HepG2 (cell line): ENCODE results near the gene SIMC1. TPM values are rescaled to one million over a fixed set of nuclear protein-coding genes. Genes with fewer than 3 reads are reported as not detected.

ENCODE experiments used
- FOSL2 ChIP-seq: sonication (generic); formaldehyde crosslinking; IDR thresholded peaks from 2 replicates; pipeline ENCODE4 v1.4.0; 2020; ENCODE audit warnings: missing genetic modification reagents
- HOXA3 ChIP-seq: sonication (generic); formaldehyde crosslinking; IDR thresholded peaks from 2 replicates; pipeline ENCODE4 v1.5.0; 2020; ENCODE audit warnings: missing genetic modification reagents
- JUNB ChIP-seq: sonication (generic); formaldehyde crosslinking; IDR thresholded peaks from 2 replicates; pipeline ENCODE4 v1.8.0; 2022; ENCODE audit warnings: missing genetic modification reagents, mild to moderate bottlenecking, borderline replicate concordance
- LCORL ChIP-seq, 2 experiments: fragments of 450-650 bp in 1 of 2; sonication (generic) in 1 of 2; formaldehyde crosslinking in 1 of 2; IDR thresholded peaks; 2 replicates each; pipeline versions ENCODE4 v1.5.0 to v1.6.1; 2017 to 2020; ENCODE audit warnings: antibody characterized with exemption in 1 of 2, missing genetic modification reagents in 1 of 2
- NR2F6 ChIP-seq, 2 experiments: IDR thresholded peaks; 2 replicates each; pipeline ENCODE4 v1.6.1; 2016; ENCODE audit warnings: antibody characterized with exemption in 1 of 2, mild to moderate bottlenecking in 1 of 2
- PLRG1 ChIP-seq: fragments of 450-650 bp; conservative IDR thresholded peaks from 2 replicates; pipeline ENCODE4 v1.6.1; 2016
- SOX5 ChIP-seq: IDR thresholded peaks from 2 replicates; pipeline ENCODE4 v1.6.1; 2016; ENCODE audit warnings: borderline replicate concordance
- SOX6 ChIP-seq, 2 experiments: fragments of 450-650 bp in 1 of 2; sonication (generic) in 1 of 2; formaldehyde crosslinking in 1 of 2; IDR thresholded peaks; 2 replicates each; pipeline versions ENCODE4 v1.4.0 to v1.6.1; 2017 to 2020; ENCODE audit warnings: antibody characterized with exemption in 1 of 2, mild to moderate bottlenecking in 1 of 2, missing genetic modification reagents in 1 of 2
- SRF ChIP-seq: IDR thresholded peaks from 2 replicates; pipeline ENCODE4 v1.6.1; 2011; ENCODE audit warnings: mild to moderate bottlenecking, low read depth, low read length, moderate library complexity
- THAP11 ChIP-seq: IDR thresholded peaks from 2 replicates; pipeline ENCODE4 v1.6.1; 2016; ENCODE audit warnings: missing biosample characterization, missing genetic modification reagents
- ZBTB20 ChIP-seq: sonication (generic); formaldehyde crosslinking; IDR thresholded peaks from 2 replicates; pipeline ENCODE4 v1.8.1; 2023; ENCODE audit warnings: missing genetic modification reagents, low read depth, mild to moderate bottlenecking, borderline replicate concordance
- ZNF121 ChIP-seq: sonication (generic); formaldehyde crosslinking; IDR thresholded peaks from 2 replicates; pipeline ENCODE4 v1.5.0; 2020; ENCODE audit warnings: mild to moderate bottlenecking, missing genetic modification reagents
- ZNF614 ChIP-seq: IDR thresholded peaks from 2 replicates; pipeline ENCODE4 v1.6.1; 2018; ENCODE audit warnings: missing biosample characterization, missing genetic modification reagents, inconsistent platforms, borderline replicate concordance
- polyA plus RNA-seq, 8 experiments: library from polyadenylated mRNA; depleted of rRNA in 3 of 8; stranded (reverse) in 7 of 8; unstranded in 1 of 8; fragments of >200 nt; fragmentation: Illumina TruSeq in 4 of 8; extraction: Trizol in 4 of 8; gene quantifications; 2 replicates each; pipeline versions ENCODE4 v1.2.1 to v1.2.3, GENCODE V29; 2011 to 2016; ENCODE audit warnings: low read depth in 4 of 8, missing spikeins in 1 of 8, mixed read lengths in 1 of 8; ENCODE audit not compliant: insufficient read depth in 1 of 8
- total RNA-seq, 5 experiments: library from RNA; depleted of rRNA; stranded (reverse); fragments of >200 nt; fragmentation: Illumina TruSeq; extraction: Trizol; gene quantifications; 2 replicates each; pipeline ENCODE4 v1.2.3, GENCODE V29; 2016; ENCODE audit warnings: low read depth in 1 of 5
- TF ChIP-seq, protein P1 (sequence below): sonication (generic); formaldehyde crosslinking; IDR thresholded peaks from 2 replicates; pipeline ENCODE4 v1.4.0; 2020; ENCODE audit warnings: missing genetic modification reagents
- TF ChIP-seq, protein P2 (sequence below): sonication (generic); formaldehyde crosslinking; IDR thresholded peaks from 2 replicates; pipeline ENCODE4 v1.5.1; 2020; ENCODE audit warnings: mild to moderate bottlenecking, moderate library complexity, missing genetic modification reagents
- TF ChIP-seq, protein P3 (sequence below): conservative IDR thresholded peaks from 2 replicates; pipeline ENCODE4 v1.6.1; 2018; ENCODE audit warnings: missing genetic modification reagents
- TF ChIP-seq, protein P4 (sequence below): sonication (generic); formaldehyde crosslinking; IDR thresholded peaks from 2 replicates; pipeline ENCODE4 v1.4.0; 2020; ENCODE audit warnings: missing genetic modification reagents
- TF ChIP-seq, protein P5 (sequence below): sonication (generic); formaldehyde crosslinking; IDR thresholded peaks from 2 replicates; pipeline ENCODE4 v1.4.0; 2020; ENCODE audit warnings: missing genetic modification reagents

The SIMC1 gene
- total and polyA plus RNA-seq, 2 of the 13 experiments (the other 11 are each of a cell fraction or from before 2014, with no cell fraction given): 5.4 to 6.8 TPM

DNA sequence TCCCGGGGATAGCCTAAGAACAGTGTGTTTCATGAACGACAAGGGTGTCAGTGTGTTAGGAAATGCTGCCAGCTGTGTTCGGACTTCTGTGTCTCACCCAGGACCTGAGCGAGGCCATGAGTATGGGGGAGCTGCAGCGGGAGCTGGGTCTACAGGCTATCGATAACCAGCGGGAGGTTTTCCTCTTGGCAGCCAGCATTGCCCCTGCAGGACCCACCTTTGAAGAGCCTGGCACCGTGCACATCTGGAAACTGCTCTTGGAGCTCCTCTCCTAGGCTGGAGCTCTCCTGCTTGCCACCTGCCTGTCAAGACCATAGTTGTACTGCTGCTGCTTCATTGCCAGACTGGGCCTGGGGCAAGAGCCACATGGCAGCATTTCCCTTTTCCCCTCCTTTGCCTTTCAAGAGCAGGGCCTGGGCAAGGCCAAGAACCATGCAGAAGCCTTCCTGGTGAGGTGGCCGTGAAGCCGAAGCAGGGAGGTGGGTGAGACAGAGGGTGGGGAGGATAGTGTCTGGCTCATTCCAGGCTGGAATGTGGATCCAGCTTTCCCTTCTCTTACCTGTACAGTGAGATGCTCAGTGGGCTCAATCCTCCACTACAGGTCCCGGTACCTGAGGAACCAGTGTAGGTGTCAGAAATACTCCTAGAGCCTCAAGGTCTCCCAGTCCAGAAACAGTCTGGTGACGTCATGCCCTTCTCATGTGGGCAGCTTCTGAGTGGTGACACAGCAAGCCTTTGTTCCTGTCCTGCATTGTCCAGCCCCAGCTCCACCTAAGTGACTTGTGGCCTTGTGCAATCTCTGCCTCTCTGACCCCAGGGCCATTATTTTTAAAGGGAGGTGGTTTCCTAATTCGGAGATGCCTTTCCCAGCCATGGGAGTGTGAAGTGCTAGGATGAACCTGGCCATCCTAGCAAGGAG is 133.7 kb downstream of the SIMC1 start (continued):
- TF ChIP-seq, protein P1, sequence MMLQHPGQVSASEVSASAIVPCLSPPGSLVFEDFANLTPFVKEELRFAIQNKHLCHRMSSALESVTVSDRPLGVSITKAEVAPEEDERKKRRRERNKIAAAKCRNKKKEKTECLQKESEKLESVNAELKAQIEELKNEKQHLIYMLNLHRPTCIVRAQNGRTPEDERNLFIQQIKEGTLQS (CRISPR knock-in tag): peak; percentile 52; the same call in 1 of the 2 replicates
- TF ChIP-seq LCORL (IDR thresholded peaks at IDR 0.05) (no peak), LCORL (CRISPR knock-in tag; IDR thresholded peaks at IDR 0.05) (peak; percentile 43; the same call in 1 of the 2 replicates), SOX6 (IDR thresholded peaks at IDR 0.05) (no peak), SOX6 (CRISPR knock-in tag; IDR thresholded peaks at IDR 0.05) (peak; percentile 94), SOX5 (peak; percentile 95), PLRG1 (no peak), FOSL2 (CRISPR knock-in tag) (peak; percentile 43; the same call in 1 of the 2 replicates), ZNF614 (CRISPR knock-in tag) (no peak), JUNB (CRISPR knock-in tag) (no peak), ZBTB20 (CRISPR knock-in tag) (no peak), SRF (0 out of 2 replicates have a peak, but pooled peaks have one; percentile 46), ZNF121 (CRISPR knock-in tag) (0 out of 2 replicates have a peak, but pooled peaks have one; percentile 15), THAP11 (CRISPR knock-in tag) (peak; percentile 65), HOXA3 (CRISPR knock-in tag) (peak; percentile 60; the same call in 1 of the 2 replicates), NR2F6 (IDR thresholded peaks at IDR 0.05) (peak; percentile 44; the same call in 1 of the 2 replicates), NR2F6 (CRISPR knock-in tag; IDR thresholded peaks at IDR 0.05) (peak; percentile 64)
- TF ChIP-seq, protein P2, sequence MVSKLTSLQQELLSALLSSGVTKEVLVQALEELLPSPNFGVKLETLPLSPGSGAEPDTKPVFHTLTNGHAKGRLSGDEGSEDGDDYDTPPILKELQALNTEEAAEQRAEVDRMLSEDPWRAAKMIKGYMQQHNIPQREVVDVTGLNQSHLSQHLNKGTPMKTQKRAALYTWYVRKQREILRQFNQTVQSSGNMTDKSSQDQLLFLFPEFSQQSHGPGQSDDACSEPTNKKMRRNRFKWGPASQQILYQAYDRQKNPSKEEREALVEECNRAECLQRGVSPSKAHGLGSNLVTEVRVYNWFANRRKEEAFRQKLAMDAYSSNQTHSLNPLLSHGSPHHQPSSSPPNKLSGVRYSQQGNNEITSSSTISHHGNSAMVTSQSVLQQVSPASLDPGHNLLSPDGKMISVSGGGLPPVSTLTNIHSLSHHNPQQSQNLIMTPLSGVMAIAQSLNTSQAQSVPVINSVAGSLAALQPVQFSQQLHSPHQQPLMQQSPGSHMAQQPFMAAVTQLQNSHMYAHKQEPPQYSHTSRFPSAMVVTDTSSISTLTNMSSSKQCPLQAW (CRISPR knock-in tag): no peak
- TF ChIP-seq, protein P3, sequence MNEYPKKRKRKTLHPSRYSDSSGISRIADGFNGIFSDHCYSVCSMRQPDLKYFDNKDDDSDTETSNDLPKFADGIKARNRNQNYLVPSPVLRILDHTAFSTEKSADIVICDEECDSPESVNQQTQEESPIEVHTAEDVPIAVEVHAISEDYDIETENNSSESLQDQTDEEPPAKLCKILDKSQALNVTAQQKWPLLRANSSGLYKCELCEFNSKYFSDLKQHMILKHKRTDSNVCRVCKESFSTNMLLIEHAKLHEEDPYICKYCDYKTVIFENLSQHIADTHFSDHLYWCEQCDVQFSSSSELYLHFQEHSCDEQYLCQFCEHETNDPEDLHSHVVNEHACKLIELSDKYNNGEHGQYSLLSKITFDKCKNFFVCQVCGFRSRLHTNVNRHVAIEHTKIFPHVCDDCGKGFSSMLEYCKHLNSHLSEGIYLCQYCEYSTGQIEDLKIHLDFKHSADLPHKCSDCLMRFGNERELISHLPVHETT (CRISPR knock-in tag): no peak
- TF ChIP-seq, protein P4, sequence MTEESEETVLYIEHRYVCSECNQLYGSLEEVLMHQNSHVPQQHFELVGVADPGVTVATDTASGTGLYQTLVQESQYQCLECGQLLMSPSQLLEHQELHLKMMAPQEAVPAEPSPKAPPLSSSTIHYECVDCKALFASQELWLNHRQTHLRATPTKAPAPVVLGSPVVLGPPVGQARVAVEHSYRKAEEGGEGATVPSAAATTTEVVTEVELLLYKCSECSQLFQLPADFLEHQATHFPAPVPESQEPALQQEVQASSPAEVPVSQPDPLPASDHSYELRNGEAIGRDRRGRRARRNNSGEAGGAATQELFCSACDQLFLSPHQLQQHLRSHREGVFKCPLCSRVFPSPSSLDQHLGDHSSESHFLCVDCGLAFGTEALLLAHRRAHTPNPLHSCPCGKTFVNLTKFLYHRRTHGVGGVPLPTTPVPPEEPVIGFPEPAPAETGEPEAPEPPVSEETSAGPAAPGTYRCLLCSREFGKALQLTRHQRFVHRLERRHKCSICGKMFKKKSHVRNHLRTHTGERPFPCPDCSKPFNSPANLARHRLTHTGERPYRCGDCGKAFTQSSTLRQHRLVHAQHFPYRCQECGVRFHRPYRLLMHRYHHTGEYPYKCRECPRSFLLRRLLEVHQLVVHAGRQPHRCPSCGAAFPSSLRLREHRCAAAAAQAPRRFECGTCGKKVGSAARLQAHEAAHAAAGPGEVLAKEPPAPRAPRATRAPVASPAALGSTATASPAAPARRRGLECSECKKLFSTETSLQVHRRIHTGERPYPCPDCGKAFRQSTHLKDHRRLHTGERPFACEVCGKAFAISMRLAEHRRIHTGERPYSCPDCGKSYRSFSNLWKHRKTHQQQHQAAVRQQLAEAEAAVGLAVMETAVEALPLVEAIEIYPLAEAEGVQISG (CRISPR knock-in tag): 0 out of 2 replicates have a peak, but pooled peaks have one; percentile 21
- TF ChIP-seq, protein P5, sequence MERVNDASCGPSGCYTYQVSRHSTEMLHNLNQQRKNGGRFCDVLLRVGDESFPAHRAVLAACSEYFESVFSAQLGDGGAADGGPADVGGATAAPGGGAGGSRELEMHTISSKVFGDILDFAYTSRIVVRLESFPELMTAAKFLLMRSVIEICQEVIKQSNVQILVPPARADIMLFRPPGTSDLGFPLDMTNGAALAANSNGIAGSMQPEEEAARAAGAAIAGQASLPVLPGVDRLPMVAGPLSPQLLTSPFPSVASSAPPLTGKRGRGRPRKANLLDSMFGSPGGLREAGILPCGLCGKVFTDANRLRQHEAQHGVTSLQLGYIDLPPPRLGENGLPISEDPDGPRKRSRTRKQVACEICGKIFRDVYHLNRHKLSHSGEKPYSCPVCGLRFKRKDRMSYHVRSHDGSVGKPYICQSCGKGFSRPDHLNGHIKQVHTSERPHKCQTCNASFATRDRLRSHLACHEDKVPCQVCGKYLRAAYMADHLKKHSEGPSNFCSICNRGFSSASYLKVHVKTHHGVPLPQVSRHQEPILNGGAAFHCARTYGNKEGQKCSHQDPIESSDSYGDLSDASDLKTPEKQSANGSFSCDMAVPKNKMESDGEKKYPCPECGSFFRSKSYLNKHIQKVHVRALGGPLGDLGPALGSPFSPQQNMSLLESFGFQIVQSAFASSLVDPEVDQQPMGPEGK (CRISPR knock-in tag): 0 out of 2 replicates have a peak, but pooled peaks have one; percentile 38
